OCI-LY1 (cell line): Measurements from ENCODE around the gene OGFR.

Experiments
- EZH2 ChIP-seq: fragments of 200-600 bp; sonication (generic), shearing (Covaris generic); IDR thresholded peaks from 2 replicates; pipeline ENCODE4 v1.8.0; 2017; ENCODE audit warnings: borderline replicate concordance, mixed run types, mild to moderate bottlenecking, antibody characterized with exemption, low read length, moderate library complexity, mixed read lengths
- TF ChIP-seq, protein P1 (sequence below): fragments of 200-600 bp; sonication (generic), shearing (Covaris generic); IDR thresholded peaks from 2 replicates; pipeline ENCODE4 v1.5.1; 2017; ENCODE audit warnings: mild to moderate bottlenecking, antibody characterized with exemption, low read length, moderate library complexity, mixed read lengths

DNA sequence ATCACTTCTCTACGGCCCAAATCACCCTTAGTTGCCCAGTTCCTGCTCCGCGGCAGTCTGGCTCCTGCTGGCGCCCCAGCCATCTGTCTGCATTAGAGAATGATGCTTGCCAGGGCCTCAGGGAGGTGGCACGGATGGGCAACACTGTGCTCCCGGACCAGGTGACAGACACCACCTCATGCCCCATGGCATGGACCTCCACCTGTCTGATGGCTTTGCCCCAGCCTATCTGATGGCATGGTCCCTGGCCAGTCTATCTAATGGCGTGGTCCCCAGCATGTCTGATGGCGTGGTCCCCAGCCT is 27.2 kb upstream of the OGFR start:
- TF ChIP-seq, protein P1, sequence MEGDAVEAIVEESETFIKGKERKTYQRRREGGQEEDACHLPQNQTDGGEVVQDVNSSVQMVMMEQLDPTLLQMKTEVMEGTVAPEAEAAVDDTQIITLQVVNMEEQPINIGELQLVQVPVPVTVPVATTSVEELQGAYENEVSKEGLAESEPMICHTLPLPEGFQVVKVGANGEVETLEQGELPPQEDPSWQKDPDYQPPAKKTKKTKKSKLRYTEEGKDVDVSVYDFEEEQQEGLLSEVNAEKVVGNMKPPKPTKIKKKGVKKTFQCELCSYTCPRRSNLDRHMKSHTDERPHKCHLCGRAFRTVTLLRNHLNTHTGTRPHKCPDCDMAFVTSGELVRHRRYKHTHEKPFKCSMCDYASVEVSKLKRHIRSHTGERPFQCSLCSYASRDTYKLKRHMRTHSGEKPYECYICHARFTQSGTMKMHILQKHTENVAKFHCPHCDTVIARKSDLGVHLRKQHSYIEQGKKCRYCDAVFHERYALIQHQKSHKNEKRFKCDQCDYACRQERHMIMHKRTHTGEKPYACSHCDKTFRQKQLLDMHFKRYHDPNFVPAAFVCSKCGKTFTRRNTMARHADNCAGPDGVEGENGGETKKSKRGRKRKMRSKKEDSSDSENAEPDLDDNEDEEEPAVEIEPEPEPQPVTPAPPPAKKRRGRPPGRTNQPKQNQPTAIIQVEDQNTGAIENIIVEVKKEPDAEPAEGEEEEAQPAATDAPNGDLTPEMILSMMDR = no peak
- no peak for TF ChIP-seq EZH2
